ENCODE results near the gene BYSL. TPM values are rescaled to one million over a fixed set of nuclear protein-coding genes. Genes with fewer than 3 reads are reported as not detected.

The BYSL gene
- total RNA-seq, 1 donor from 2014 or later = 36.5 TPM

- Mint-ChIP-seq H3K4me1 (ENCODE audit: unreplicated experiment) (peaks cover 28% of the 10 kb centered on the region), H3K9me3 (no peaks in the 10 kb centered on the region), H3K27ac (peak overlapping the region; percentile 41), H3K27me3 (no peaks in the 10 kb centered on the region), H3K4me3 (peak overlapping the region; percentile 45), H3K36me3 (peaks cover 16% of the 10 kb centered on the region)
- no peak for TF ChIP-seq CTCF (conservative IDR thresholded peaks at IDR 0.05)
- DNase-seq (ENCODE audit: extremely low spot score, unreplicated experiment) = no peak
These were observed 16.2 kb downstream of the BYSL start for GRCh38 chr6:41937472-41937860.

- no peak for TF ChIP-seq CTCF (conservative IDR thresholded peaks at IDR 0.05)
- Mint-ChIP-seq H3K4me1 (ENCODE audit: unreplicated experiment) (peaks cover 28% of the 10 kb centered on the region), H3K27ac (peak overlapping the region; percentile 97), H3K4me3 (peak overlapping the region; percentile 98), H3K36me3 (peaks cover 14% of the 10 kb centered on the region), H3K9me3 (no peaks in the 10 kb centered on the region), H3K27me3 (no peaks in the 10 kb centered on the region)
- DNase-seq (ENCODE audit: extremely low spot score, unreplicated experiment) = no peak
These were observed 16.7 kb downstream of the BYSL start for GRCh38 chr6:41937861-41938574.

DNA sequence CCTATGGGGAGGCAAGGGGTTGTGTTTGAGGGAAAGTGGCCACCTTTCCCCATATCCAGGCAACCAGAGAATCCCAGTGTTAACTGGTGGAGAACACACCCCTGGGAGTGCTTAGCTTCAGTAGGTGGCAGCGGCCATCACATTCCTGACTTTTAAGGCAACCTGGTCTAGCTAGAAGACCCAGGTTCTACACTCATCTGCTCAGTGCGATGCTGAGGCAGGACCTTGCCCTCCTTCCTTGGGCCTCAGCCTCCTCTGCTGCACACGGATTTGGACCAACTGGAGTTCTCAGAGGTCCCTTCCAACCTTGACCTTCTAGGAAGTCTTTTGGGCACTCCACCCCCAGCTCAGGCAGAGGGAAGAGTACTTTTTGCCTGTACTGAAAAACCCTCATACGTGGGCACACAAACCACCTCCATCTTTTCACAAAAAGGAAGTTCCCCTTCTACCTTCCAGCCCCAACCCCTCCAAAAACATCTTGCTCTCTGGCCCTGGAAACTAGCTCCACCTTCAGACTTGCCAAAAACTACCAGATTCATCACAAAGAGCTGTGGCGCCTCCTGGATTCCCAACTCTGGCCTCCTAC lies 17.4 kb downstream of the BYSL start:
- DNase-seq (ENCODE audit: extremely low spot score, unreplicated experiment) = no peak
- TF ChIP-seq CTCF (conservative IDR thresholded peaks at IDR 0.05) = no peak
- Mint-ChIP-seq H3K4me1 (ENCODE audit: unreplicated experiment) (peaks cover 28% of the 10 kb centered on the region), H3K36me3 (peaks cover 13% of the 10 kb centered on the region), H3K27ac (peak overlapping the region; percentile 97), H3K27me3 (no peaks in the 10 kb centered on the region), H3K4me3 (peak overlapping the region; percentile 98), H3K9me3 (no peaks in the 10 kb centered on the region)

DNA sequence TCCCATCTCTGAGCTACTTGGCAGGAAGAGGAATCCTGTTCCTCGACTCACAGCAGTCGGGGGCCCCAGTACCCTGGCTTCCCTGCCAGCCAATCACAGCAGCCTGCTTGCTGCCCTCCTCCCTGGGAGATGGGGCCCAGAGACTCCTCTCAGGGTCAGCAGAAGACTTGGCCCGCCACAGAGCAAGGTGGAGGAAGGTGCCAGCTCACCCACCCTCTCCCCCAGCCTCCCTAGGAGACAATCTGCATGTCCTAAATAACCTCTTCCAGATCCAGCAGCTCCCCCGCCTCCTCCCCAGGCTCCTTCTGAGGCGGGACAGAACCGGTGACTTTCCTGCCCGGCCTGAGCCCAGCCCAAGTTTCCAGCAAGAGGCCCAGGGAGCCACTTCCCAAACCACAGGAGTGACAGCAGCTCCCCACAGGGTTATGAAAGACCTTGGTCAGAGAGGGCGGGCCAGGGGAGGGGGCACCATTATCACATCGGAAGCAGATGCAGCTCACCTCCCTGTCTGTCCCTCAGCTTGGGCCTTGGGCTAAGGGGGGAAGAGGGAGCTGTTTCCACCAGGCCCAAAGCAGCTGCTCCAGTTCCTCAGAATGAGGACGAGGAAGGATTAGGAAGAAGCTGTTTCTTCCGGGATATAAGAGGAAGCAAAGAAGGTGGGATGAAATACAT lies 18.0 kb downstream of the BYSL start:
- Mint-ChIP-seq H3K36me3 (peaks cover 11% of the 10 kb centered on the region), H3K4me1 (ENCODE audit: unreplicated experiment) (peaks cover 28% of the 10 kb centered on the region), H3K9me3 (no peaks in the 10 kb centered on the region), H3K4me3 (peak overlapping the region; percentile 98), H3K27ac (peak overlapping the region; percentile 97), H3K27me3 (no peaks in the 10 kb centered on the region)
- no peak for DNase-seq (ENCODE audit: extremely low spot score, unreplicated experiment)
- no peak for TF ChIP-seq CTCF (conservative IDR thresholded peaks at IDR 0.05)

GRCh38 chr6:41939848-41940758 lies 18.8 kb downstream of the BYSL start:
- Mint-ChIP-seq H3K27me3 (no peaks in the 10 kb centered on the region), H3K27ac (peak overlapping the region; percentile 97), H3K4me1 (ENCODE audit: unreplicated experiment) (peaks cover 28% of the 10 kb centered on the region), H3K4me3 (peak overlapping the region; percentile 98), H3K9me3 (no peaks in the 10 kb centered on the region), H3K36me3 (peaks cover 4% of the 10 kb centered on the region)
- TF ChIP-seq CTCF (conservative IDR thresholded peaks at IDR 0.05) = no peak
- peak; percentile 71 for DNase-seq (ENCODE audit: extremely low spot score, unreplicated experiment)
